B cell (primary cell): ENCODE measurements around the gene SPECC1L. TPM values are rescaled to one million over a fixed set of nuclear protein-coding genes. Genes with fewer than 3 reads are reported as not detected.
"Not testable (repeated sequence)": the region's sequence is repeated elsewhere in the genome, so short reads cannot be mapped to it uniquely, and the experiment has no call there.

ENCODE experiments used
- ATAC-seq: fragments of 200-7000 bp; cut with Tn5 transposase; one replicate; pipeline ENCODE4 v1.10.0; 2021; ENCODE audit warnings: low read depth, mild to moderate bottlenecking, moderate number of reproducible peaks, moderate library complexity
- CTCF ChIA-PET: fragments of 350-600 bp; sonication (Branson Sonifier 250); formaldehyde crosslinking; loops from one replicate; lab custom pipeline; 2021; ENCODE audit warnings: antibody characterized with exemption, inconsistent platforms; lab: Charles Lee
- POLR2A ChIA-PET: fragments of 350-600 bp; sonication (Branson Sonifier 250); formaldehyde crosslinking; loops from one replicate; lab custom pipeline; 2021; ENCODE audit warnings: antibody characterized with exemption; lab: Charles Lee
- DNase-seq: peaks from one replicate; pipeline ENCODE4 v3.0.0; 2013
- H2AFZ ChIP-seq: 2 replicates; pipeline ENCODE4 v1.6.1; 2012; ENCODE audit warnings: mild to moderate bottlenecking, low read depth, low read length; ENCODE audit not compliant: insufficient read depth, poor library complexity, severe bottlenecking
- H3K27ac ChIP-seq, 2 donors: 1 replicate in 1 of 2; 2 replicates in 1 of 2; pipeline ENCODE4 v1.5.1; 2012 to 2013; ENCODE audit warnings: low read length in 2 of 2, mild to moderate bottlenecking in 2 of 2, moderate library complexity in 1 of 2
- H3K27me3 ChIP-seq, 4 experiments: fragments of 200-600 bp in 1 of 4; sonication (generic) in 1 of 4; replicated peaks in 1 of 4; 1 replicate in 2 of 4; 2 replicates in 2 of 4; pipeline versions ENCODE4 v1.6.1 to v1.7.0; 2013 to 2016; ENCODE audit warnings: low read length in 3 of 4, mild to moderate bottlenecking in 2 of 4, mixed read lengths in 1 of 4, moderate library complexity in 1 of 4; ENCODE audit not compliant: insufficient read depth in 4 of 4, control insufficient read depth in 3 of 4; ENCODE audit errors: control extremely low read depth in 1 of 4
- H3K36me3 ChIP-seq, 2 experiments: replicated peaks in 1 of 2; 1 replicate in 1 of 2; 2 replicates in 1 of 2; pipeline versions ENCODE4 v1.6.1 to v1.7.1; 2013; ENCODE audit warnings: low read length in 1 of 2; ENCODE audit not compliant: insufficient read depth in 2 of 2, control insufficient read depth in 1 of 2; ENCODE audit errors: control extremely low read depth in 1 of 2, extremely low read depth in 1 of 2
- H3K4me1 ChIP-seq, 2 donors: fragments of 200-600 bp in 1 of 2; sonication (generic) in 1 of 2; 1 replicate in 1 of 2; 2 replicates in 1 of 2; pipeline versions ENCODE4 v1.5.1 to v1.6.1; 2013 to 2017; ENCODE audit warnings: low read length in 2 of 2; ENCODE audit not compliant: control insufficient read depth in 2 of 2, insufficient read depth in 2 of 2
- H3K4me2 ChIP-seq: replicated peaks from 2 replicates; pipeline ENCODE3; 2012; ENCODE audit warnings: mild to moderate bottlenecking, low read depth, low read length; ENCODE audit not compliant: poor library complexity, severe bottlenecking
- H3K4me3 ChIP-seq, 5 experiments: fragments of 200-600 bp in 1 of 5; sonication (generic) in 1 of 5; 1 replicate in 3 of 5; 2 replicates in 2 of 5; pipeline versions ENCODE4 v1.5.1 to v1.7.0; 2011 to 2016; ENCODE audit warnings: low read length in 4 of 5, mild to moderate bottlenecking in 4 of 5, low read depth in 2 of 5, control low read depth in 1 of 5, moderate library complexity in 1 of 5; ENCODE audit not compliant: insufficient read depth in 1 of 5; ENCODE audit errors: control extremely low read depth in 1 of 5, extremely low read depth in 1 of 5
- H3K79me2 ChIP-seq: fragments of 200-600 bp; sonication (generic); one replicate; pipeline ENCODE4 v1.6.0; 2016; ENCODE audit warnings: low read length; ENCODE audit not compliant: control insufficient read depth, insufficient read depth
- H3K9ac ChIP-seq: fragments of 200-600 bp; sonication (generic); 2 replicates; pipeline ENCODE4 v1.6.1; 2017; ENCODE audit warnings: mild to moderate bottlenecking, low read length, moderate library complexity
- H3K9me3 ChIP-seq, 3 donors: one replicate each; pipeline versions ENCODE4 v1.6.1 to v1.7.1; 2013; ENCODE audit warnings: low read length in 2 of 3; ENCODE audit not compliant: control insufficient read depth in 2 of 3, insufficient read depth in 1 of 3; ENCODE audit errors: control extremely low read depth in 1 of 3
- H4K20me1 ChIP-seq: 2 replicates; pipeline ENCODE4 v1.6.0; 2012; ENCODE audit warnings: mild to moderate bottlenecking, low read length; ENCODE audit not compliant: insufficient read depth, control insufficient read depth, poor library complexity, severe bottlenecking
- H3K27ac Mint-ChIP-seq: one replicate; pipeline ENCODE4 v1.8.0; 2021; ENCODE audit warnings: mixed read lengths
- H3K27me3 Mint-ChIP-seq: one replicate; pipeline ENCODE4 v1.8.0; 2021; ENCODE audit warnings: mixed read lengths
- H3K4me1 Mint-ChIP-seq: one replicate; pipeline ENCODE4 v1.8.0; 2021; ENCODE audit warnings: mixed read lengths
- H3K4me3 Mint-ChIP-seq: one replicate; pipeline ENCODE4 v1.8.0; 2021; ENCODE audit warnings: mixed read lengths
- H3K9me3 Mint-ChIP-seq: one replicate; pipeline ENCODE4 v1.8.0; 2022; ENCODE audit warnings: mixed read lengths; ENCODE audit not compliant: insufficient read depth
- CTCF ChIP-seq: fragments of 200-600 bp; IDR thresholded peaks from one replicate; pipeline ENCODE4 v1.8.0; 2022; ENCODE audit warnings: antibody characterized with exemption, mild to moderate bottlenecking
- EZH2 ChIP-seq: IDR thresholded peaks from 2 replicates; pipeline ENCODE4 v1.6.1; 2012; ENCODE audit warnings: borderline replicate concordance, low read depth, mild to moderate bottlenecking, moderate library complexity, low read length; ENCODE audit not compliant: insufficient read depth, poor library complexity, severe bottlenecking
- WGBS: methylation state at CpG from one replicate; pipeline ENCODE4 v1.1.5; 2013; ENCODE audit warnings: missing lambda C conversion rate; ENCODE audit not compliant: insufficient coverage; 5-methylcytosine and 5-hydroxymethylcytosine counted together
- intact Hi-C: fragments of 100-400 bp; cut with micrococcal nuclease; formaldehyde crosslinking; loops from one replicate; pipeline ENCODE4 v1.10.0; 2022
- polyA plus RNA-seq: library from polyadenylated mRNA; depleted of rRNA; stranded (reverse); fragments of >200 nt; gene quantifications from 2 replicates; pipeline ENCODE4 v1.2.3, GENCODE V29; 2012
- total RNA-seq, 2 donors: library from RNA; stranded (reverse); fragments of 120-200 nt in 1 of 2; gene quantifications; 1 replicate in 1 of 2; 2 replicates in 1 of 2; pipeline versions ENCODE4 v1.2.3 to v1.2.4, GENCODE V29; 2013 to 2022

The SPECC1L gene
- total and polyA plus RNA-seq, 2 donors (not counting 1 experiment from before 2014, with no cell fraction given), result 14.4 to 85.3 TPM

GRCh38 chr22:24310969-24311368 is 40.3 kb downstream of the SPECC1L start:
- ATAC-seq (no peak), DNase-seq (no peak)
- Histone ChIP-seq H3K27me3 (no peaks in the 10 kb centered on the region), H3K9ac (no peak overlapping the region), H3K4me2 (no peak overlapping the region), H2AFZ (no peak overlapping the region), H4K20me1 (peaks cover 23% of the 10 kb centered on the region), H3K36me3 (peaks cover 13 to 35% of the 10 kb centered on the region in 2 experiments), H3K4me1 (no peaks in the 10 kb centered on the region), H3K79me2 (peaks cover 54% of the 10 kb centered on the region), H3K4me3 (no peak overlapping the region), H3K9me3 (no peaks in the 10 kb centered on the region), H3K27ac (no peak overlapping the region)
- CTCF ChIA-PET, result no interaction called here
- H3K27ac Mint-ChIP-seq, result no peak overlapping the region
- H3K27me3 Mint-ChIP-seq, result no peaks in the 10 kb centered on the region
- intact Hi-C loops, result no loop called here
- no peak overlapping the region for H3K4me3 Mint-ChIP-seq
- TF ChIP-seq EZH2 (no peak), CTCF (no peak)
- H3K9me3 Mint-ChIP-seq, result no peaks in the 10 kb centered on the region
- peaks cover 4% of the 10 kb centered on the region for H3K4me1 Mint-ChIP-seq
- POLR2A ChIA-PET, result no interaction called here
- WGBS, result 100% methylated on average over 1 of the region's 2 CpGs

- Histone ChIP-seq H3K27ac (no peak overlapping the region), H3K27me3 (no peaks in the 10 kb centered on the region), H3K9ac (no peak overlapping the region), H3K4me2 (no peak overlapping the region), H3K9me3 (no peaks in the 10 kb centered on the region), H3K4me1 (no peaks in the 10 kb centered on the region), H2AFZ (no peak overlapping the region), H3K79me2 (peaks cover 14% of the 10 kb centered on the region), H3K36me3 (peaks cover 1 to 31% of the 10 kb centered on the region in 2 experiments), H3K4me3 (no peak overlapping the region), H4K20me1 (peaks cover 10% of the 10 kb centered on the region)
- TF ChIP-seq EZH2, result no peak
- TF ChIP-seq CTCF, result no peak
- CTCF ChIA-PET, result no interaction called here
- Mint-ChIP-seq H3K27ac (no peak overlapping the region), H3K4me1 (no peaks in the 10 kb centered on the region), H3K4me3 (no peak overlapping the region), H3K9me3 (no peaks in the 10 kb centered on the region), H3K27me3 (no peaks in the 10 kb centered on the region)
- ATAC-seq, result no peak
- DNase-seq, result no peak
- WGBS, result no CpG with 5 or more reads among the region's 2 CpGs
- intact Hi-C loops, result no loop called here
- POLR2A ChIA-PET, result interaction anchor here (0.5 kb wide), 1 partner anchor 43 kb away, joined by 3 read pairs; no protein-coding TSS in a partner anchor
These were observed 44.8 kb downstream of the SPECC1L start for GRCh38 chr22:24315367-24315966.

GRCh38 chr22:24316264-24316663 is 45.6 kb downstream of the SPECC1L start:
- not testable (repeated sequence) for H3K27ac Mint-ChIP-seq

More at GRCh38 chr22:24316264-24316663, 45.6 kb downstream of the SPECC1L start:
- intact Hi-C loops, H3K9me3 Mint-ChIP-seq, H3K4me1 Mint-ChIP-seq, H3K4me2 ChIP-seq, CTCF ChIA-PET, H2AFZ ChIP-seq, H3K4me3 ChIP-seq, POLR2A ChIA-PET, H3K9me3 ChIP-seq, H3K4me3 Mint-ChIP-seq, DNase-seq, H3K27me3 ChIP-seq, ATAC-seq, H3K4me1 ChIP-seq, H3K27me3 Mint-ChIP-seq, H3K79me2 ChIP-seq, H3K27ac ChIP-seq, H4K20me1 ChIP-seq, H3K9ac ChIP-seq: not testable (repeated sequence)
- peaks cover 1 to 35% of the 10 kb centered on the region in 2 experiments for H3K36me3 ChIP-seq
- no CpG with 5 or more reads among the region's 6 CpGs for WGBS
